ENCODE results near the gene ZG16. TPM values are rescaled to one million over a fixed set of nuclear protein-coding genes. Genes with fewer than 3 reads are reported as not detected.
"Not testable (repeated sequence)": the region's sequence is repeated elsewhere in the genome, so short reads cannot be mapped to it uniquely, and the experiment has no call there.

Gene ZG16, protein sequence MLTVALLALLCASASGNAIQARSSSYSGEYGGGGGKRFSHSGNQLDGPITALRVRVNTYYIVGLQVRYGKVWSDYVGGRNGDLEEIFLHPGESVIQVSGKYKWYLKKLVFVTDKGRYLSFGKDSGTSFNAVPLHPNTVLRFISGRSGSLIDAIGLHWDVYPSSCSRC
- not detected for total RNA-seq
- under 1 TPM; 0.01 to 0.03 (median 0.01) TPM for polyA plus RNA-seq
- long read RNA-seq, donor 1: 0 reads
- long read RNA-seq, donor 2: 0 reads

DNA sequence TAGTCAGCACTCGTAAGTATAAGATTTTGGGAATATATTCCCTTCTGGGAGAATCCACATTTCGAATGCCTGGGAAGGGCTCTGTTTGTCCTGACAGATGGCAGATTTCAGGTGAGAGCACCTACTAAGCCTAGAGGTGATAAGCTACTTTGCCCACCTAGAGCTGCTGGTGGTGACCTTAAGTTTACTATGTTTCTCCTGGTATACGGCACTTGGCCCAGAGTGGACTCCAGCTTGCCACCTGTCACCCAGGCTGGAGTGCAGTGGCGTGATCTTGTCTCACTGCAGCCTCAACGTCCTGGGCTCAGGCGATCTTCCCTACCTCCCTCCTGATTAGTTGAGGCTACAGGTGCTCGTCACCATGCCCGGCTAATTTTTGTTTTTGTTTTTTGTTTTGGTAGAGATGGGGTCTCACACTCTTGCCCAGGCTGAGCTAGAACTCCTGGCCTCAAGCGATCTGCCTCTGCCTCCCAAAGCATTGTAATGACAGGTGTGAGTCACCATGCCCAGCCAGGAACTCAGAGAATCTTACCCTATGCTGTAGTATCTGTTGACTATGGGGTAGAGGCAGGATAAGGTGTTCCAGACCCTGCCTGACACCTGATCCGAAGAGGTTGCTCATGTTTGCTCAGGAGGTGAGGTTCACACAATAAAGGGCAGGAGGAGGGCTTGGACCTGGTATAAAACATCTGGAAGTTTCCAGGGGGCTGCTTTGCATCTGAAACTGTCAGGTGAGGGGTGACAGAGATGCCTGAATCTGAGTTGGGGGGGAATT is at the start of gene ZG16:
ZG16 (plus strand) TSS at position 681 of the 775 bp plus-strand sequence. CDS start 1,011 bp downstream, outside the sequence.
- ATAC-seq (no peak), DNase-seq (no peak)
- Histone ChIP-seq H3K4me1 (no peaks in the 10 kb centered on the region), H3K9me3 (no peaks in the 10 kb centered on the region), H3K27ac (no peak within 1 kb of the TSS), H3K4me3 (no peak within 1 kb of the TSS), H3K27me3 (ENCODE audit: insufficient read depth in 3 of 3, low read length in 2 of 3) (no peaks in the 10 kb centered on the region), H3K36me3 (ENCODE audit: insufficient read depth in 1 of 2, low read depth in 1 of 2) (no peaks in the 10 kb centered on the region)
- TF ChIP-seq, protein P1, sequence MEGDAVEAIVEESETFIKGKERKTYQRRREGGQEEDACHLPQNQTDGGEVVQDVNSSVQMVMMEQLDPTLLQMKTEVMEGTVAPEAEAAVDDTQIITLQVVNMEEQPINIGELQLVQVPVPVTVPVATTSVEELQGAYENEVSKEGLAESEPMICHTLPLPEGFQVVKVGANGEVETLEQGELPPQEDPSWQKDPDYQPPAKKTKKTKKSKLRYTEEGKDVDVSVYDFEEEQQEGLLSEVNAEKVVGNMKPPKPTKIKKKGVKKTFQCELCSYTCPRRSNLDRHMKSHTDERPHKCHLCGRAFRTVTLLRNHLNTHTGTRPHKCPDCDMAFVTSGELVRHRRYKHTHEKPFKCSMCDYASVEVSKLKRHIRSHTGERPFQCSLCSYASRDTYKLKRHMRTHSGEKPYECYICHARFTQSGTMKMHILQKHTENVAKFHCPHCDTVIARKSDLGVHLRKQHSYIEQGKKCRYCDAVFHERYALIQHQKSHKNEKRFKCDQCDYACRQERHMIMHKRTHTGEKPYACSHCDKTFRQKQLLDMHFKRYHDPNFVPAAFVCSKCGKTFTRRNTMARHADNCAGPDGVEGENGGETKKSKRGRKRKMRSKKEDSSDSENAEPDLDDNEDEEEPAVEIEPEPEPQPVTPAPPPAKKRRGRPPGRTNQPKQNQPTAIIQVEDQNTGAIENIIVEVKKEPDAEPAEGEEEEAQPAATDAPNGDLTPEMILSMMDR (IDR thresholded peaks at IDR 0.05): no peak
- intact Hi-C loops (cut with DNase I): no loop called here
- WGBS, 3 donors: 57 to 74% (median 60%) methylated on average over 10 of the region's 10 CpGs

DNA sequence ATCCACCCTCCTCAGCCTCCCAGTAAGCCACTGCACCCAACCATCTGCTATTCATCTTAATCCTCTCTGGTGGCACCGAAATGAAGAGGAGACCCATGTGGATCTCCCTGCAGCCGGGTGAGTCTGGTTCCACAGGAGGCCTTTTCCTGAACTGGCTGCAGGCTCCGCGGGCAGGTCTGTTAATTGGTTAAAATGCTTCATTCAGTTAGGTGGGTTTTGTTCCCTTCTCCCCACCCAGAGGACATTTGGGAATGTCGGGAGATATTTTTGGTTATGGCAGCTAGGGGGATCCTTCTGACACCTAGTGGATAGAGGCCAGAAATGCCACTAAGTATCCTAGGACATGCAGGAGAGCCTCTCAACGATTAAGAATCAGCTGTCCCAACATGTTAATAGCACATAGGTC is 48.9 kb upstream of the ZG16 start:
- Histone ChIP-seq H3K4me3 (peak overlapping the region; percentile 22), H3K27ac (no peak overlapping the region), H3K9me3 (no peaks in the 10 kb centered on the region), H3K36me3 (ENCODE audit: insufficient read depth in 1 of 2, low read depth in 1 of 2) (no peaks in the 10 kb centered on the region), H3K4me1 (no peaks in the 10 kb centered on the region), H3K27me3 (ENCODE audit: insufficient read depth in 3 of 3, low read length in 2 of 3) (no peaks in the 10 kb centered on the region)
- intact Hi-C loops (cut with DNase I): no loop called here
- TF ChIP-seq, protein P1 (IDR thresholded peaks at IDR 0.05): peak; percentile 42
- peak in 2 of 4 donors; percentile 50 to 73 for ATAC-seq
- WGBS, 3 donors: 13 to 35% (median 24%) methylated on average over 6 of the region's 6 CpGs
- no peak for DNase-seq

DNA sequence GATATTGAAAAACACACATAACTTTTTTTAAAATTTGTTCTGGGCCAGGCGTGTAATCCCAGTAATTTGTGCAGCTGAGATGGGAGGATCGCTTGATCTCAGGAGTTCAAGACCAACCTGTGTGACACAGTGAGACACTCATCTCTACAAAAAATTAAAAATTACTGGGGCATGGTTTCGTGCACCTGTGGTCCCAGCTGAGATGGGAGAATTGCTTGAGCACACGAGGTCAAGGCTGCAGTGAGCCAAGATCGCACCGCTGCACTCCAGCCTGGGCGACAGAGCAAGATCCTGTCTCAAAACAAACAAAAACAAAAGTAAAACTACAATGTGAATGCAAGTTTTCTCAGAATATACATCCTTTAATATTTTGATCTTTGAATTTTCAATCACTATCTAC is 47.4 kb upstream of the ZG16 start:
- H3K9me3 ChIP-seq: no peaks in the 10 kb centered on the region
- H3K36me3 ChIP-seq (ENCODE audit: insufficient read depth in 1 of 2, low read depth in 1 of 2): no peaks in the 10 kb centered on the region
- ATAC-seq: no peak
- no peak for DNase-seq
- 45 to 50% (median 50%) methylated on average over 7 of the region's 7 CpGs for WGBS, 3 donors
- TF ChIP-seq, protein P1 (IDR thresholded peaks at IDR 0.05): no peak
- intact Hi-C loops (cut with DNase I): no loop called here
- H3K4me1 ChIP-seq: no peaks in the 10 kb centered on the region
- H3K4me3 ChIP-seq: no peak overlapping the region
- H3K27me3 ChIP-seq (ENCODE audit: insufficient read depth in 3 of 3, low read length in 2 of 3): peaks cover 0 to 4% (median 0%) of the 10 kb centered on the region in 3 donors
- no peak overlapping the region for H3K27ac ChIP-seq

DNA sequence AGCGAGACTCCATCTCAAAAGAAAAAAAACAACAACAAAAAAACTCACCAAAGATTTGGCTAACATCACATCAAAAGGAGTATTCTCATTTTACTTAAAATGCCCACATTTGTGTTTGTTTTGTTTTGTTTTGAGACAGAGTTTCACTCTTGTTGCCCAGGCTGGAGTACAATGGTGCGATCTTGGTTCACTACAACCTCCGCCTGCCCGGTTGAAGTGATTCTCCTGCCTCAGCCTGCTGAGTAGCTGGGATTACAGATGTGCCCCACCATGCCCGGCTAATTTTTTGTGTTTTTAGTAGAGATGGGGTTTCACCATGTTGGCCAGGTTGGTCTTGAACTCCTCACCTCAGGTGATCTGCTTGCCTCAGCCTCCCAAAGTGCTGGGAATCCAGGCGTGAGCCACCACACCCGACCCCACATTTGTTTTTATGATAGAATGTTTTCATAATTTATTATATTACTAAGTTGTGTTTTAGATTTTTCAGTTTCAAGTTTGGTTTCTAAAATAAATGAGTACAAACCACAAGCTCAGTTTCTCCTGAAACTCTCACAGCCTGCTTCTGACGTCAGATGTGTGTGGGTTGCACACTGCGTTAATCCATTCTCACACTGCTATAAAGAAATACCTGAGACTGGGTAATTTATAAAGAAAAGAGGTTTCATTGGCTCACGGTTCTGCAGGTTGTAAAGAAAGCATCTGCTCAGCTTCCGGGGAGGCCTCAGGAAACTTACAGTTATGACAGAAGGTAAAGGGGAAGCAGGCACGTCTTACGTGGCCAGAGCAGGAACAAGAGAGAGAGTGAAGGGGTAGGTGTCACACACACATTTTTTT is 46.1 kb upstream of the ZG16 start:
- ATAC-seq; H3K4me1 ChIP-seq; H3K9me3 ChIP-seq; DNase-seq; H3K4me3 ChIP-seq; intact Hi-C loops (cut with DNase I); H3K27ac ChIP-seq; H3K27me3 ChIP-seq (ENCODE audit: insufficient read depth in 3 of 3, low read length in 2 of 3); H3K36me3 ChIP-seq (ENCODE audit: insufficient read depth in 1 of 2, low read depth in 1 of 2): not testable (repeated sequence)
- 81 to 83% (median 81%) methylated on average over 13 of the region's 13 CpGs for WGBS, 3 donors

DNA sequence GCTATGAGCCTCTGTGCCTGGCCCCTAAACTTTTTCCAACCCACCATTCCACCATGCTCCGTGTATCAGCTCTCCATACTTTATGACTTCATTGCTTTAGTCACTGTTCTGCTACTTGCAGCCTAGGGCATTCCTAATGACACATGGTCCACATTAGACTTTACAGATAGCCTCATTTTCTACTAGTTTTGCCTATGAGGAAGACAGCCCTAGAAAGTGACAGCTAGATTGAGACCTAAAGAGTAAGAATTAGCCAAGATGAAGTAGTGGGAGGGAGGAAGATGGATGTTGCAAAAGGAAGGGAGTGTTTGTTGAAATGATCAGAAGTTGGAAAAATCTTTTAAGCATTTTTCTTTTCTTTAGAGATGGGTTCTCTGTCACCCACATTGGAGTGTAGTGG is 43.3 kb upstream of the ZG16 start:
- no peak overlapping the region for H3K4me3 ChIP-seq
- WGBS, 3 donors: 4 to 62% (median 58%) methylated on average over 1 of the region's 1 CpG
- H3K4me1 ChIP-seq: no peaks in the 10 kb centered on the region
- peaks cover 0 to 4% (median 0%) of the 10 kb centered on the region in 3 donors for H3K27me3 ChIP-seq (ENCODE audit: insufficient read depth in 3 of 3, low read length in 2 of 3)
- no peak overlapping the region for H3K27ac ChIP-seq
- intact Hi-C loops (cut with DNase I): no loop called here
- ATAC-seq: no peak
- TF ChIP-seq, protein P1 (IDR thresholded peaks at IDR 0.05): no peak
- H3K36me3 ChIP-seq (ENCODE audit: insufficient read depth in 1 of 2, low read depth in 1 of 2): no peaks in the 10 kb centered on the region
- no peak for DNase-seq
- no peaks in the 10 kb centered on the region for H3K9me3 ChIP-seq

All from psoas muscle (tissue), 8 donors.